ENCODE measurements around the gene ATP9B.

Gene ATP9B

GRCh38 chr18:79335833-79336360 lies 266.7 kb downstream of the ATP9B start:
- H3K4me3 ChIP-seq (replicated peaks; ENCODE audit: low read depth, low read length): no peak overlapping the region
- no peak for DNase-seq (ENCODE audit: extremely low read depth, insufficient read length)
- no peaks in the 10 kb centered on the region for H3K27me3 ChIP-seq (replicated peaks; ENCODE audit: control insufficient read depth, insufficient read depth, low read length)
- peaks cover 7% of the 10 kb centered on the region for H3K36me3 ChIP-seq (ENCODE audit: control insufficient read depth, insufficient read depth, low read length)
- no peak for TF ChIP-seq CTCF (IDR thresholded peaks at IDR 0.05; ENCODE audit: insufficient read depth, low read length, poor library complexity, severe bottlenecking)

- H3K27me3 ChIP-seq (replicated peaks; ENCODE audit: control insufficient read depth, insufficient read depth, low read length): no peaks in the 10 kb centered on the region
- H3K36me3 ChIP-seq (ENCODE audit: control insufficient read depth, insufficient read depth, low read length): peaks cover 7% of the 10 kb centered on the region
- no peak for DNase-seq (ENCODE audit: extremely low read depth, insufficient read length)
- H3K4me3 ChIP-seq (replicated peaks; ENCODE audit: low read depth, low read length): no peak overlapping the region
- no peak for TF ChIP-seq CTCF (IDR thresholded peaks at IDR 0.05; ENCODE audit: insufficient read depth, low read length, poor library complexity, severe bottlenecking)
Measured at GRCh38 chr18:79336556-79337142, 267.5 kb downstream of the ATP9B start.

GRCh38 chr18:79337184-79337583 lies 268.0 kb downstream of the ATP9B start:
- TF ChIP-seq CTCF (IDR thresholded peaks at IDR 0.05; ENCODE audit: insufficient read depth, low read length, poor library complexity, severe bottlenecking): no peak
- H3K4me3 ChIP-seq (replicated peaks; ENCODE audit: low read depth, low read length): no peak overlapping the region
- peaks cover 7% of the 10 kb centered on the region for H3K36me3 ChIP-seq (ENCODE audit: control insufficient read depth, insufficient read depth, low read length)

GRCh38 chr18:79337620-79338019 lies 268.4 kb downstream of the ATP9B start:
- DNase-seq (ENCODE audit: extremely low read depth, insufficient read length): no peak
- no peak for TF ChIP-seq CTCF (IDR thresholded peaks at IDR 0.05; ENCODE audit: insufficient read depth, low read length, poor library complexity, severe bottlenecking)
- Histone ChIP-seq H3K4me3 (replicated peaks; ENCODE audit: low read depth, low read length) (no peak overlapping the region), H3K27me3 (replicated peaks; ENCODE audit: control insufficient read depth, insufficient read depth, low read length) (no peaks in the 10 kb centered on the region), H3K36me3 (ENCODE audit: control insufficient read depth, insufficient read depth, low read length) (peaks cover 7% of the 10 kb centered on the region)

More at GRCh38 chr18:79337184-79337583, 268.0 kb downstream of the ATP9B start:
- H3K27me3 ChIP-seq (replicated peaks; ENCODE audit: control insufficient read depth, insufficient read depth, low read length): no peaks in the 10 kb centered on the region
- no peak for DNase-seq (ENCODE audit: extremely low read depth, insufficient read length)

- no peak for TF ChIP-seq CTCF (IDR thresholded peaks at IDR 0.05; ENCODE audit: insufficient read depth, low read length, poor library complexity, severe bottlenecking)
- no peak overlapping the region for H3K4me3 ChIP-seq (replicated peaks; ENCODE audit: low read depth, low read length)
- H3K36me3 ChIP-seq (ENCODE audit: control insufficient read depth, insufficient read depth, low read length): peaks cover 9% of the 10 kb centered on the region
- H3K27me3 ChIP-seq (replicated peaks; ENCODE audit: control insufficient read depth, insufficient read depth, low read length): no peaks in the 10 kb centered on the region
- DNase-seq (ENCODE audit: extremely low read depth, insufficient read length): no peak
Measured at GRCh38 chr18:79339094-79339908, 270.1 kb downstream of the ATP9B start.

All from GM06990 (cell line).